ENCODE data around the gene ENOX1. TPM values are rescaled to one million over a fixed set of nuclear protein-coding genes. Genes with fewer than 3 reads are reported as not detected.

ENOX1 gene
- total RNA-seq, 1 experiment from 2014 or later: 0.35 TPM

DNA sequence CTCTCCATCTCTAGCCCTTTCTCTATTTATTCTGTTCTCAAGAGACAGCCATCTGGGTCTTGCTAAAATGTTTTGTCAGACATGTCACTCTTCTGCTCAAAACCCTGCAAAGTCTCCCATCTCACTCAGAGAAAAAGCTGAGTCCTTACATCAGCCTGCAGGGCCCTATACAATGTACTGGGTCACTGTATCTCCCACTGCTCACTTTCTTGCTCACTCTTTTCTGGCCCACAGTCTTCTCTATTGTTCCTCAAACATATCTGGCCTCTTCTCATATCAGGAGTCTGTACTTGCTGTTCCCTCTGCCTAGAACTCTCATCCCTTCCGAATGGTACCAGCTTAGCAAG is 189.2 kb downstream of the ENOX1 start:
- Histone ChIP-seq H3K4me1 (replicated peaks; ENCODE audit: insufficient read depth) (no peaks in the 10 kb centered on the region), H2AFZ (no peak overlapping the region), H3K9me3 (ENCODE audit: insufficient read depth, low read depth) (no peaks in the 10 kb centered on the region), H3K27me3 (ENCODE audit: insufficient read depth, low read depth) (no peaks in the 10 kb centered on the region), H3K4me3 (no peak overlapping the region), H3K79me2 (ENCODE audit: low read depth) (no peaks in the 10 kb centered on the region), H3K27ac (no peak overlapping the region), H3F3A (ENCODE audit: insufficient read depth, low read depth) (no peaks in the 10 kb centered on the region), H4K20me1 (ENCODE audit: insufficient read depth) (no peaks in the 10 kb centered on the region), H3K4me2 (no peak overlapping the region), H3K9me2 (ENCODE audit: insufficient read depth) (no peaks in the 10 kb centered on the region), H3K36me3 (ENCODE audit: low read depth) (no peaks in the 10 kb centered on the region)
- intact Hi-C loops (cut with micrococcal nuclease; ENCODE audit: unreplicated experiment): no loop called here
- BruUV-seq (replicated peaks): no TSS peak
- ChIA-PET CTCF (no interaction called here), POLR2A (ENCODE audit: unreplicated experiment) (no interaction called here)
- no peak for DNase-seq
- TF ChIP-seq EZH2 (IDR thresholded peaks at IDR 0.05; ENCODE audit: low read depth): no peak

- BruUV-seq (replicated peaks): no TSS peak
- DNase-seq: no peak
- H3K4me2 ChIP-seq: no peak overlapping the region
- H3F3A ChIP-seq (ENCODE audit: insufficient read depth, low read depth): no peaks in the 10 kb centered on the region
- ChIA-PET CTCF (no interaction called here), POLR2A (ENCODE audit: unreplicated experiment) (no interaction called here)
- H2AFZ ChIP-seq: no peak overlapping the region
- H3K79me2 ChIP-seq (ENCODE audit: low read depth): no peaks in the 10 kb centered on the region
- H3K9me3 ChIP-seq (ENCODE audit: insufficient read depth, low read depth): no peaks in the 10 kb centered on the region
- H3K27ac ChIP-seq: no peak overlapping the region
- intact Hi-C loops (cut with micrococcal nuclease; ENCODE audit: unreplicated experiment): no loop called here
- no peaks in the 10 kb centered on the region for H4K20me1 ChIP-seq (ENCODE audit: insufficient read depth)
- H3K27me3 ChIP-seq (ENCODE audit: insufficient read depth, low read depth): no peaks in the 10 kb centered on the region
- no peaks in the 10 kb centered on the region for H3K9me2 ChIP-seq (ENCODE audit: insufficient read depth)
- TF ChIP-seq CTCF (conservative IDR thresholded peaks at IDR 0.05) (no peak), EZH2 (IDR thresholded peaks at IDR 0.05; ENCODE audit: low read depth) (no peak)
- no peaks in the 10 kb centered on the region for H3K36me3 ChIP-seq (ENCODE audit: low read depth)
- H3K4me1 ChIP-seq (replicated peaks; ENCODE audit: insufficient read depth): no peaks in the 10 kb centered on the region
- H3K4me3 ChIP-seq: no peak overlapping the region
These were observed 189.7 kb downstream of the ENOX1 start for GRCh38 chr13:43596924-43597598.

- H3K79me2 ChIP-seq (ENCODE audit: low read depth): no peaks in the 10 kb centered on the region
- no peak for TF ChIP-seq EZH2 (IDR thresholded peaks at IDR 0.05; ENCODE audit: low read depth)
- TF ChIP-seq CTCF (conservative IDR thresholded peaks at IDR 0.05): no peak
- no peaks in the 10 kb centered on the region for H3K36me3 ChIP-seq (ENCODE audit: low read depth)
- H2AFZ ChIP-seq: no peak overlapping the region
- BruUV-seq (replicated peaks): no TSS peak
- no peak overlapping the region for H3K4me3 ChIP-seq
- H3K4me2 ChIP-seq: no peak overlapping the region
- H3K9me2 ChIP-seq (ENCODE audit: insufficient read depth): no peaks in the 10 kb centered on the region
- ChIA-PET POLR2A (ENCODE audit: unreplicated experiment) (no interaction called here), CTCF (no interaction called here)
- H3K27me3 ChIP-seq (ENCODE audit: insufficient read depth, low read depth): no peaks in the 10 kb centered on the region
- H3F3A ChIP-seq (ENCODE audit: insufficient read depth, low read depth): no peaks in the 10 kb centered on the region
- H3K9me3 ChIP-seq (ENCODE audit: insufficient read depth, low read depth): no peaks in the 10 kb centered on the region
- no peak for DNase-seq
- H3K27ac ChIP-seq: no peak overlapping the region
- intact Hi-C loops (cut with micrococcal nuclease; ENCODE audit: unreplicated experiment): no loop called here
- H4K20me1 ChIP-seq (ENCODE audit: insufficient read depth): no peaks in the 10 kb centered on the region
- no peaks in the 10 kb centered on the region for H3K4me1 ChIP-seq (replicated peaks; ENCODE audit: insufficient read depth)
These were observed 190.8 kb downstream of the ENOX1 start for GRCh38 chr13:43596006-43596405.

DNA sequence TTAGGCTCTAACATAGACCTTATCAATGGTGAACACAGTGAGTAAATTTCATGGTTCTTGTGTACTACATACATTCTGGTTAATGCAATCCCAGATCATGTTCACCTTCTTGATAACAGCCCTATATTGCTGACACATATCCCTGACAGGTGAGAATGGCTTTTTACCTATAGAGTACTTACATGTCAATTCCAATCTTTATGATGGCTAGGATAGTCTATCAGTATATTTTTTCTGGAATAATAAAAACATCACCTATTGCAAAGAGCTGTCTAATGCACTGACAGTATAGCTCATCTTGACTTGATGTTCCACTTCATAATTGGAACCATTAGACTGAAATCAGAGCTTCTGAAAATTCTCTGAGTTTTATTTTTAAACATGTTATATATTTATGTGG is 199.4 kb downstream of the ENOX1 start:
- Histone ChIP-seq H2AFZ (no peak overlapping the region), H4K20me1 (ENCODE audit: insufficient read depth) (no peaks in the 10 kb centered on the region), H3K4me2 (no peak overlapping the region), H3K36me3 (ENCODE audit: low read depth) (no peaks in the 10 kb centered on the region), H3K79me2 (ENCODE audit: low read depth) (no peaks in the 10 kb centered on the region), H3K4me1 (replicated peaks; ENCODE audit: insufficient read depth) (no peaks in the 10 kb centered on the region), H3F3A (ENCODE audit: insufficient read depth, low read depth) (no peaks in the 10 kb centered on the region), H3K27ac (no peak overlapping the region), H3K4me3 (no peak overlapping the region), H3K27me3 (ENCODE audit: insufficient read depth, low read depth) (no peaks in the 10 kb centered on the region), H3K9me2 (ENCODE audit: insufficient read depth) (no peaks in the 10 kb centered on the region), H3K9me3 (ENCODE audit: insufficient read depth, low read depth) (no peaks in the 10 kb centered on the region)
- TF ChIP-seq EZH2 (IDR thresholded peaks at IDR 0.05; ENCODE audit: low read depth): no peak
- TF ChIP-seq CTCF (conservative IDR thresholded peaks at IDR 0.05): no peak
- ChIA-PET CTCF (no interaction called here), POLR2A (ENCODE audit: unreplicated experiment) (no interaction called here)
- no peak for DNase-seq
- no TSS peak for BruUV-seq (replicated peaks)
- intact Hi-C loops (cut with micrococcal nuclease; ENCODE audit: unreplicated experiment): no loop called here
